HG02970 (cell line): ENCODE data around the gene SLC2A8.

Source experiments
- ATAC-seq: cut with Tn5 transposase; IDR thresholded peaks from one replicate; pipeline ENCODE4 v1.9.1; 2021; ENCODE audit warnings: mild to moderate bottlenecking, moderate library complexity, moderate number of reproducible peaks; ENCODE audit not compliant: unreplicated experiment, low FRiP score

Gene SLC2A8

DNA sequence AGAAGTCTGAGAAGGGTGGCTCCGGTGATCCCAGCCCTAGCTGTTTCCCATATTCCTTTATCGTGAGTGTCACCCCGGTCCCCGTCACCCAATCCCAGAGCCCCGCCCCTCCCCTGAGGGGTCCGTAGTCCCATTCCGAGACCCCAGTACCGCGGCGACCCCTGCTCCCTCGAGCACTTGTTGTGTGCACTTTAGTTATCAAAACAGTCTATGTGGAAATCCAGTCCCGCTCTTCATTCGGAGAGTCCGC is 54.6 kb downstream of the SLC2A8 start:
- ATAC-seq = peak; percentile 24

- ATAC-seq = no peak
Measured at GRCh38 chr9:127451858-127452656, 55.1 kb downstream of the SLC2A8 start.

DNA sequence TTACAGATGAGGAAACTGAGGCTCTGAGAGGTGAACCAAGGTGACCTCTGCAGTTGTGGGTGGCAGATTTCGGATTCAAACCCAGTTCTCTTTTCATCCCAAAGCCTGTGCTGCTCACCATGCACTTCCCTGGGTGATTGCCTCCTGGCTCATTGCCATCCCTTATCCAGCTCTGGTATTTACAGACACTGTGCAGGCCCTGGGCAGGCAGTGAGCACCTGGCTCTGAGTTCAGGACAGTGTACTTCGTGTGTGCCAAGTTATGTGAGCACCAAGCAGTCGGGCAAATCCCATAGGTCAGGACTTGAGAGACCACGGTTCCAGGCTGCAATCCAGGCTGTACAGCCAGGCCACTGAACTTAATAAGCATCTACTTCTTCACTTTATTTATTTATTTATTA is 55.7 kb downstream of the SLC2A8 start:
- ATAC-seq = no peak

- no peak for ATAC-seq
Measured at GRCh38 chr9:127455324-127455992, 58.5 kb downstream of the SLC2A8 start.

- ATAC-seq = no peak
Measured at GRCh38 chr9:127457191-127457878, 60.4 kb downstream of the SLC2A8 start.
